Measurements from ENCODE around the gene VAV1. TPM values are rescaled to one million over a fixed set of nuclear protein-coding genes. Genes with fewer than 3 reads are reported as not detected.
"Not testable (repeated sequence)": the region's sequence is repeated elsewhere in the genome, so short reads cannot be mapped to it uniquely, and the experiment has no call there.

The VAV1 gene
- total RNA-seq, 1 experiment from 2014 or later: 0.06 TPM

GRCh38 chr19:6790194-6791128, 18.0 kb downstream of the VAV1 start:
- no peak for DNase-seq (ENCODE audit: low spot score)

GRCh38 chr19:6791237-6791636, 18.7 kb downstream of the VAV1 start:
- DNase-seq (ENCODE audit: low spot score): no peak

DNA sequence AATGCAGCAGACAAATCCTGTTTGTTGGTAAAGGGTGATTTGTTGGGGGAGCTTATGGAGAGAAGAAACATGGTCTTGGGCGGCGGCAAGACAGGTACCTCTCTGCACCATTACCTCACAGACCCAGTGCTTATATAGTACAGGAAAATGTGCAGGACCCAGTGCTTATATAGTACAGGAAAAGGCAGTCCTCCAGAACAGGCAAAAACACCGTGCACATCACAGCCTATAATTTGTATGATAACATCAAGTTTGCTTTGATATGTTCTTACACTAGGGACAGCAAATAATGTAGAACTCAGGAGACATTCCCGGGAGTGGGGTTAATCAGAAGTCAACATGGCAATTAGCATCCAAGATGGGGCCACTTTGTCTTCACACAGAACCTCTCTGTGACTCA, 20.9 kb downstream of the VAV1 start:
- DNase-seq (ENCODE audit: low spot score): no peak

DNA sequence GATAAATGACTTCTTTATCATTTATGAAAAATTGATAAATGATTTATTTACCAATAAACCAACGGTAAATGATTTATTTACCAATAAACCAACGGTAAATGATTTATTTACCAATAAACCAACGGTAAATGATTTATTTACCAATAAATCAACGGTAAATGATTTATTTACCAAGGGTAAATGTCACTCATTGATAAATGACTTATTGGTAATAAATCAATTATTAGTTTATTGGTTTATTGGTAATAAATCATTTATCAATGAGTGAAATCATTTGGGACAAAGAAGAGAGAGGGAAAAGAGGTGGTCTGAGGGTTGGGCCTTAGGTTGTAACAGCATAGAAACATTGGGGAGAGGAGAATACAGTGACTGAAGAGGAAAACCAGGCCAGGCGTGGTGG, 21.5 kb downstream of the VAV1 start:
- DNase-seq (ENCODE audit: low spot score): no peak

- DNase-seq (ENCODE audit: low spot score): no peak
These were observed 22.4 kb downstream of the VAV1 start for GRCh38 chr19:6794686-6795431.

- DNase-seq (ENCODE audit: low spot score): no peak
These were observed 23.8 kb downstream of the VAV1 start for GRCh38 chr19:6796278-6796677.

DNA sequence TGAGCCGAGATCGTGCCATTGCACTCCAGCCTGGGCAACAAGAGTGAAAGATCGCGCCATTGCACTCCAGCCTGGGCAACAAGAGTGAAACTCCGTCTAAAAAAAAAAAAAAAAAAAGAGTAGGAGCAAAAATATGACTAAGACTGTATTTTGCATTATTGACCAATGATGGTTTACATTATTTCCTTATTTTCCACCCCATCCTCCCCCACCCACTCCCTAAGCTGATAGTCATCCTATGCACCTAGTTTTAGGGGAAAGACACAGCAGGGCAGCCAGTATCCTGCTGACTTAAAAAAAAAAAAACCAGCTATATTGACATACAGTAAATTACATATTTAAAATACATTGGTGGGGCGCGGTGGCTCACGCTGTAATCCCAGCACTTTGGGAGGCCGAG, 25.1 kb downstream of the VAV1 start:
- no peak for DNase-seq (ENCODE audit: low spot score)

- not testable (repeated sequence) for DNase-seq (ENCODE audit: low spot score)
These were observed 27.8 kb downstream of the VAV1 start for GRCh38 chr19:6800160-6800790.

DNA sequence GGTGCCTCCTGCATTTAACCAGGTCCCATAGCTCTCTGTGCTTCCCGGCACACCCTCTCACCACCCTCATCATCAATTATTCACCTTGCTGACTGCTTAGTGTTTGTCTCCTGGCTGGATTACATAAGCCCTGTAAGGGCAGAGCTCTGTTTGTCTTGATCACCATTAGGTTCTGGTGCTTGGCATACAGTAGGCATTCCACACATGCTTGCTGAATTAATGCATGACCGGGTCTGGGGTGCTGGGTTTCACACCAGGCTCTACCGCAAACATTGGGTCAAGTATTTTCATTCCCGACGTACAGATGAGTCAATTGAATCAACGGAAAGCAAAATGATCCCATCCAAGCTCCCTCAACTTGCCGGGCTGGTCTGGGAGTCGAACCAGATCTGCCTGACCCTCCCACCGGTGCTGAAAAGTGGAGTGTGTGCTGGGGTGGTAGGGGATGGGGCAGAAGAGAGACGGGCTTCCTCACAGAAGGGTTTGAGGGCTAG, 28.5 kb downstream of the VAV1 start:
- DNase-seq (ENCODE audit: low spot score): peak; percentile 26

DNA sequence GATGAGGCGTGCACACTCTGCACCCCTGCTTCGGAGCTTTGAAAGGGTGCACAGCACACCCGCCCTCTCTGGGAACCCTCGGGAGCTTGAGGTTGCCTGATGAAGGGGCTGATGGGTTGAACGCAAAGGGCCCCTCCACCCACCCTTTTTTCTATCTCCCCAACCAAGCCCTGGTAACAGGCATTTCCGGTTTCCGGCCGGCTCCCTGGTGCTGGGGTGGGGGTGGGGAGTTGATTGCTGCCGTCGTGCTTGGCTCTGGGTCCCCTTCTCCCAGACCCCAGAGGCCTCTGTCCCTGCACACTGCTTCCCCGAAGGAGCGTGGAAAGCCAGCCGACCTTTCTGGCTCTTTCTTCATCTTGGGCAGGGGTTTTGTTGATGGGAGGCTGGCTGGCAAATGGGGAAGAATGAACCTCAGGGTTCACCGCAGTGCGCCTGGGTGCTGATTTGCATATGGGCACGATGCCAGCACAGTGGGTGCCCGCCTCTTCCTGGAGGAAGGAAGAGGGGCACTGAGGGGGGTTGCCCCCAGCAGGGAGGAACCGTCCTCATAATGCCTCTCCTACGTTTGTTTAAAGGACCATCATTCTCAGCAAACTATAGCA, 29.1 kb downstream of the VAV1 start:
- no peak for DNase-seq (ENCODE audit: low spot score)

DNA sequence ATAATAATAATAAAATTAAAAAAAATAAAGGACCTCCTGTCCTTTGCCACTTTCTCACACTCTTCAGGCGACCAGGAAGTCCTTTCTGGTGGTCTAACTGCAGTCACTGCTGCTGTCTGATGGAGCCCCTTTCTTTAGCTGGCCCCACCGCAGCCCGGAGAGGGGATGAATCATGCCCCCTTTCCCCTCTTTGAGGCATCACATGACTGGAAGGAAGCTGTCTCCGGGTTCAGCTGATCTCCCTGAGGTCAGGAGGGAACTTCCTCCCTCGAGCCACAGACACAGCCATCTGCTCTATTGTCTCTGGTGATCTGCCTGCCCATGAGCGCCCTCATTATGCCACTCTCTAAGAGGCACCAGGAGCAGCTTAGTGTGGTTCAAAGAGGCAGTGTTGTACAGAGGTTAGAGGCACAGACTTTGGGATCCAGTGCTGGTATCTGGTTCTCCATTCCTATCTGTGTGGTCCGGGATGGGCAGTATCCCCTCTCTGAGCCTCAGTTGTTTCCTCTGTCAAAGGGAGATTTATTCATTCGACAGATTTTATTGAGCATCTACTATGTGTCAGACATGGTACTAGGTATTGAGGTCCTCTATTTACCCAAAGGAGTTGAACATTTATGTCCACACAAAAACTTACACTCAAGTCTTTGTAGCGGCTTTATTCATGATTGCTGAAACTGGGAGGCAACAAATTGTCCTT, 30.0 kb downstream of the VAV1 start:
- DNase-seq (ENCODE audit: low spot score): no peak

GRCh38 chr19:6803036-6803404, 30.5 kb downstream of the VAV1 start:
- DNase-seq (ENCODE audit: low spot score): no peak

GRCh38 chr19:6806488-6806887, 34.0 kb downstream of the VAV1 start:
- peak; percentile 48 for DNase-seq (ENCODE audit: low spot score)

DNA sequence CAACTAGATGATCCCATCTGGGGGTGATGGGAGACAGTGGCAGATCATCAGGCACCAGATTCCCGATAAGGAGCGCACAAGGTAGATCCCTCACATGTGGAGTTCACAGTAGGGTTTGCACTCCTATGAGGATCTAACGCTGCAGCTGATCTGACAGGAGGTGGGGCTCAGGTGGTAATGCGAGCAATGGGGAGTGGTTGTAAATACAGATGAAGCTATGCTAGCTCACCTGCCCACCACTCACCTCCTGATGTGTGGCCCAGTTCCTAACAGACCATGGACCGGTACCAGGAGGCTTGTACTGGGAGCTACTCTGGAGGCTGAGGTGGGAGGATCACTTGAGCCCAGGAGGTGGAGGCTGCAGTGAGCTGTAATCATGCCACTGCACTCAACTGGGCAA, 34.8 kb downstream of the VAV1 start:
- no peak for DNase-seq (ENCODE audit: low spot score)

GRCh38 chr19:6808494-6808893, 36.0 kb downstream of the VAV1 start:
- DNase-seq (ENCODE audit: low spot score): no peak

DNA sequence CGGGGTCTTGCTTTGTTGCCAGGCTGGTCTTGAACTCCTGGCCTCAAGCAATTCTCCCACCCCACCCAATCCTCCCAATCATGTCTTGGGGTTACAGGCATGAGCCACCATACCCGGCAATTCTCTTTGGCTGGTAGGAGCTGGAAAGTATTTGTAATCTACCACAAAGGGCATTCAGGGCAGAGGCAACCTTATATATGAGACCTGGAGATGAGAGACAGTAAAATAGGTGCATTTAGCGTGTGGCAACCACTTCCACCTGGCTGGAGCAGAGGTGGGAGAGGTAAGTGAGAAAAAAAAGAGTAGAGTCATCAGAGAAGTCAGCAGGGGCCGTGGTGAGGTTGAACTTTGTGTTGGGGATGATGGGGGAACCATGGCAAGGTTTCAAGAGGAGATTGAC, 36.8 kb downstream of the VAV1 start:
- DNase-seq (ENCODE audit: low spot score): no peak

DNA sequence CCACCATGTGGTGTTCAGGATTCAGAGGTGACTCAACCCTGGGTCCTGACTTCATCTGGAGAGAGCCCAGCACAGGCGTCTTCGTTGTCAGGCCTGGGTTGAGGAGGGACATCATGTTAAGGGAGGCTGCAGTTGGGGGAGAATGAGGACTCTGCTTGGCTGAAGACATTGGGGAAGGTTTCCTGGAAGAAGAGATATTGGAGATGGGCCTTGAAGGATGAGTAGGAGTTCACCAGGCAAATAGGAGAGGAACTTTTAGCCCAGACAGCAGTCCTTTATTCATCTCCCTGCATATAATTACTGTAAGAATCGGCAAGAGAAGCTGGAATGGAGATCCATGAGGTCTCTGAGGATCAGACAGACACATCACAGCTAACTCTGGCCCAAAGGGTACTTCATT, 38.9 kb downstream of the VAV1 start:
- no peak for DNase-seq (ENCODE audit: low spot score)

GRCh38 chr19:6811906-6812305, 39.4 kb downstream of the VAV1 start:
- DNase-seq (ENCODE audit: low spot score): peak; percentile 86

- no peak for DNase-seq (ENCODE audit: low spot score)
These were observed 40.1 kb downstream of the VAV1 start for GRCh38 chr19:6812612-6813011.

- no peak for DNase-seq (ENCODE audit: low spot score)
These were observed 41.2 kb downstream of the VAV1 start for GRCh38 chr19:6813659-6814058.

DNA sequence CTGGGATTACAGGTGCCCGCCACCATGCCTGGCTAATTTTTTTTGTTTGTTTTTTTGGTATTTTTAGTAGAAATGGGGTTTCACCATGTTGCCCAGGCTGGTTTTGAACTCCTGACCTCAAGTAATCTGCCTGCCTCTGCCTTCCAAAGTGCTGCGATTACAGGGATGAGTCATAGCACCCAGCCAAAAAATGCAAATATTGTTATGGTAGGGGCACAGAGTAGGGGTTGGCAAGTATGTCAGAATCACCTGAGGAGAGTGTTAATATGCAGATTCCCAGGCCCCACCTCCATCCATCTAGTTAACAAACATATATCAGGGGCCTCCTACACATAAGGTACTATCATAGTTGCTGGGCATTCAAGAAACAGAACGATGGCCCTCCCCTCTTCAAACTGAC, 44.7 kb downstream of the VAV1 start:
- DNase-seq (ENCODE audit: low spot score): no peak

Data from H4 (cell line).